ENCODE measurements around the gene APOC3.

DNA sequence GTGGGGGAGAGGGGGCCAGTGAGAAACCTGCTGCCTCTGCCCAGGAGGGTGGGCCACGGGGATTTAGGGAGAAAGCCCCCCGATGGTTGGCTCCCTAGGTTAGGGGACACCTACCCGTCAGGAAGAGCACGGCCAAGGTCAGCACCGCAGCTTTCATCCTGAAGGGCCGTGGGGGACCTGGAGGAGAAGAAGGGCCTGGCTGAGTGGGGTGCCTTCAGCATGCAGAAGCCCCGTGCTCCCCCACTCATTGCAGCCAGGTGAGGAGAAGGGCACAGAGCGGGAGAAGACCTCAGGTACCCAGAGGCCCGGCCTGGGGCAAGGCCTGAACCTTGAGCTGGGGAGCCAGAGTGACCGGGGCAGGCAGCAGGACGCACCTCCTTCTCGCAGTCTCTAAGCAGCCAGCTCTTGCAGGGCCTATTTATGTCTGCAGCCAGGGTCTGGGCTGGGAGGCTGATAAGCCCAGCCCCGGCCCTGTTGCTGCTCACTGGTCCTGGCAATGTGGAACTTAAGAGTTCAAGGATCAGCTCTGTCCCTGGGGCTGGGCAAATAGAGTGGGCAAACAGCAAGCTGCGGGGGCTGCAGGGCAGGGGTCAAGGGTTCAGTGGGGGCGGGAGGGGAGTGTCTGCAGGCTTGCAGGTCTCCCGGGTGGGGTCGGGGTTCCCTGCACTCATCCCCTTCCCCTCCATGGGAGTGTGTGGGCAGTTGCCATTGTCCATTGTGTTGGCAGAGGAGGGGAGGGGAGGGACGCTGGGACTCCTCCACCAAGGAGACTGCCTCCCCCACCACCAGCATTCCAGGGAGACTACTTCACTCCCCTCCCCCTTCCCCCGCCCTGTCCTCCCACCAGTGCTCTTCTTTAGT, 7.8 kb downstream of the APOC3 start, which contains the start of gene APOA1:
- TF ChIP-seq SUZ12 (IDR thresholded peaks at IDR 0.05; ENCODE audit: extremely low read depth, insufficient read depth, insufficient read length): no peak
- no peak for TF ChIP-seq YY1 (IDR thresholded peaks at IDR 0.05; ENCODE audit: insufficient read depth, insufficient read length)
